Activated CD4-positive, alpha-beta T cell treated with anti-CD3 and anti-CD28 coated beads for 48 hours (primary cell): ENCODE measurements around the gene DUSP16.
A peak's percentile ranks its signal among the peaks of the same experiment; 100 is the strongest.

ENCODE experiments used
- DNase-seq: peaks from one replicate; pipeline ENCODE4 v3.0.0-alpha.2; 2020

Gene DUSP16

GRCh38 chr12:12460935-12461922, 101.4 kb downstream of the DUSP16 start:
- DNase-seq = peak; percentile 61

GRCh38 chr12:12456637-12457036, 106.0 kb downstream of the DUSP16 start:
- no peak for DNase-seq

GRCh38 chr12:12454315-12454714, 108.3 kb downstream of the DUSP16 start:
- no peak for DNase-seq

- no peak for DNase-seq
These were observed 109.0 kb downstream of the DUSP16 start for GRCh38 chr12:12453635-12454034.

GRCh38 chr12:12452326-12452902, 110.2 kb downstream of the DUSP16 start:
- no peak for DNase-seq

GRCh38 chr12:12451098-12451497, 111.6 kb downstream of the DUSP16 start:
- DNase-seq = no peak

GRCh38 chr12:12450043-12450471, 112.6 kb downstream of the DUSP16 start:
- no peak for DNase-seq

- no peak for DNase-seq
These were observed 113.1 kb downstream of the DUSP16 start for GRCh38 chr12:12449533-12450025.

GRCh38 chr12:12447837-12448236, 114.8 kb downstream of the DUSP16 start:
- no peak for DNase-seq

- DNase-seq = no peak
These were observed 115.4 kb downstream of the DUSP16 start for GRCh38 chr12:12447236-12447635.

- DNase-seq = no peak
These were observed 115.9 kb downstream of the DUSP16 start for GRCh38 chr12:12446786-12447185.

- no peak for DNase-seq
These were observed 116.8 kb downstream of the DUSP16 start for GRCh38 chr12:12445882-12446181.

GRCh38 chr12:12445165-12445881, 117.3 kb downstream of the DUSP16 start:
- no peak for DNase-seq

GRCh38 chr12:12443431-12443878, 119.2 kb downstream of the DUSP16 start:
- no peak for DNase-seq

- DNase-seq = no peak
These were observed 120.1 kb downstream of the DUSP16 start for GRCh38 chr12:12442548-12443071.

GRCh38 chr12:12441843-12442461, 120.7 kb downstream of the DUSP16 start:
- DNase-seq = peak; percentile 57

GRCh38 chr12:12441429-12441807, 121.2 kb downstream of the DUSP16 start:
- DNase-seq = no peak

GRCh38 chr12:12440784-12441428, 121.8 kb downstream of the DUSP16 start:
- no peak for DNase-seq

GRCh38 chr12:12439636-12440035, 123.0 kb downstream of the DUSP16 start:
- DNase-seq = peak; percentile 86

- DNase-seq = no peak
These were observed 125.8 kb downstream of the DUSP16 start for GRCh38 chr12:12436831-12437345.

- DNase-seq = no peak
These were observed 129.4 kb downstream of the DUSP16 start for GRCh38 chr12:12433203-12433731.

- no peak for DNase-seq
These were observed 130.3 kb downstream of the DUSP16 start for GRCh38 chr12:12432364-12432763.
